HK-2 (cell line): ENCODE results near the gene THADA.
"Not testable (repeated sequence)": the region's sequence is repeated elsewhere in the genome, so short reads cannot be mapped to it uniquely, and the experiment has no call there.

Experiments used
- DNase-seq: peaks from one replicate; pipeline ENCODE4 v3.0.0-alpha.2; 2018; ENCODE audit not compliant: unreplicated experiment

The THADA gene

GRCh38 chr2:43209204-43209717, 386.6 kb downstream of the THADA start:
- DNase-seq = no peak

GRCh38 chr2:43207553-43208300, 388.1 kb downstream of the THADA start:
- no peak for DNase-seq

GRCh38 chr2:43206602-43207001, 389.2 kb downstream of the THADA start:
- no peak for DNase-seq

- no peak for DNase-seq
Measured at GRCh38 chr2:43203373-43203772, 392.5 kb downstream of the THADA start.

- no peak for DNase-seq
Measured at GRCh38 chr2:43202289-43202688, 393.5 kb downstream of the THADA start.

- no peak for DNase-seq
Measured at GRCh38 chr2:43201497-43201896, 394.3 kb downstream of the THADA start.

GRCh38 chr2:43201016-43201415, 394.8 kb downstream of the THADA start:
- DNase-seq = no peak

GRCh38 chr2:43199492-43200488, 396.0 kb downstream of the THADA start:
- peak; percentile 48 for DNase-seq

- no peak for DNase-seq
Measured at GRCh38 chr2:43198263-43198662, 397.6 kb downstream of the THADA start.

- DNase-seq = no peak
Measured at GRCh38 chr2:43197588-43197896, 398.3 kb downstream of the THADA start.

- no peak for DNase-seq
Measured at GRCh38 chr2:43196768-43197587, 398.9 kb downstream of the THADA start.

GRCh38 chr2:43194121-43194869, 401.5 kb downstream of the THADA start:
- peak; percentile 59 for DNase-seq

GRCh38 chr2:43193652-43194120, 402.2 kb downstream of the THADA start:
- no peak for DNase-seq

- DNase-seq = no peak
Measured at GRCh38 chr2:43192744-43193651, 402.8 kb downstream of the THADA start.

GRCh38 chr2:43191947-43192516, 403.8 kb downstream of the THADA start:
- no peak for DNase-seq

- no peak for DNase-seq
Measured at GRCh38 chr2:43190311-43191052, 405.4 kb downstream of the THADA start.

- DNase-seq = not testable (repeated sequence)
Measured at GRCh38 chr2:43189861-43190260, 406.0 kb downstream of the THADA start.

GRCh38 chr2:43188561-43189386, 407.1 kb downstream of the THADA start:
- DNase-seq = no peak
